OCI-LY3 (cell line): ENCODE results near the gene ACTMAP.

Experiments used
- CTCF ChIP-seq: fragments of 200-600, 300-600 bp; sonication (generic); IDR thresholded peaks from 2 replicates; pipeline ENCODE4 v1.5.1; 2014; ENCODE audit warnings: antibody characterized with exemption, low read length, low read depth
- EZH2phosphoT487 ChIP-seq: fragments of 200-600 bp; shearing (Covaris generic); IDR thresholded peaks from 2 replicates; pipeline ENCODE4 v1.6.1; 2018; ENCODE audit warnings: antibody characterized with exemption, mixed run types, low read depth

GRCh38 chr19:40775632-40776022 lies 25.4 kb upstream of the ACTMAP start:
- TF ChIP-seq CTCF (no peak), EZH2phosphoT487 (no peak)
